ENCODE data around the gene CETN3. TPM values are rescaled to one million over a fixed set of nuclear protein-coding genes. Genes with fewer than 3 reads are reported as not detected.
A peak's percentile ranks its signal among the peaks of the same experiment; 100 is the strongest.

Gene CETN3
- total and polyA plus RNA-seq, 2 of the 13 experiments (the other 11 are each of a cell fraction or from before 2014, with no cell fraction given) = 15.4 to 71.5 TPM

- TF ChIP-seq ZNF383 (CRISPR knock-in tag; IDR thresholded peaks at IDR 0.05; ENCODE audit: borderline replicate concordance) (no peak), ZFX (CRISPR knock-in tag; IDR thresholded peaks at IDR 0.05; ENCODE audit: low read depth) (peak; percentile 89), ZNF619 (CRISPR knock-in tag; IDR thresholded peaks at IDR 0.05) (no peak), ZNF546 (CRISPR knock-in tag; conservative IDR thresholded peaks at IDR 0.05) (no peak), PTBP1 (IDR thresholded peaks at IDR 0.05; ENCODE audit: low read depth, low read length, poor library complexity, severe bottlenecking) (no peak), KLF11 (CRISPR knock-in tag; IDR thresholded peaks at IDR 0.05) (no peak; the same call in 1 of the 2 replicates), ZNF83 (CRISPR knock-in tag; IDR thresholded peaks at IDR 0.05; ENCODE audit: borderline replicate concordance) (no peak), SRSF9 (IDR thresholded peaks at IDR 0.05; ENCODE audit: borderline replicate concordance, insufficient read depth, low read depth, low read length, poor library complexity, severe bottlenecking) (no peak), EP300 (IDR thresholded peaks at IDR 0.05; ENCODE audit: low read depth in 2 of 2, low read length in 2 of 2) (0 out of 4 replicates have a peak, but pooled peaks of 1 of the 2 experiments have one; percentile 14), EP300 (CRISPR knock-in tag; IDR thresholded peaks at IDR 0.05; ENCODE audit: borderline replicate concordance) (0 out of 2 replicates have a peak, but pooled peaks have one; percentile 41), ARHGAP35 (CRISPR knock-in tag; IDR thresholded peaks at IDR 0.05; ENCODE audit: borderline replicate concordance) (peak; percentile 66; the same call in 1 of the 2 replicates), NFATC3 (CRISPR knock-in tag; IDR thresholded peaks at IDR 0.05) (0 out of 2 replicates have a peak, but pooled peaks have one; percentile 28), ZNF343 (CRISPR knock-in tag; IDR thresholded peaks at IDR 0.05) (no peak), MTERF4 (CRISPR knock-in tag; IDR thresholded peaks at IDR 0.05) (0 out of 2 replicates have a peak, but pooled peaks have one; percentile 36), ZNF841 (CRISPR knock-in tag; IDR thresholded peaks at IDR 0.05; ENCODE audit: borderline replicate concordance) (no peak), ZNF501 (CRISPR knock-in tag; IDR thresholded peaks at IDR 0.05) (peak; percentile 80; the same call in 1 of the 2 replicates), ARNTL (CRISPR knock-in tag; IDR thresholded peaks at IDR 0.05) (0 out of 2 replicates have a peak, but pooled peaks have one; percentile 58), NR0B2 (CRISPR knock-in tag; IDR thresholded peaks at IDR 0.05) (no peak; the same call in 1 of the 2 replicates), HNRNPLL (IDR thresholded peaks at IDR 0.05; ENCODE audit: low read depth, low read length, poor library complexity, severe bottlenecking) (peak; percentile 19), ZNF431 (CRISPR knock-in tag; IDR thresholded peaks at IDR 0.05; ENCODE audit: borderline replicate concordance, low read depth) (peak; percentile 47; the same call in 1 of the 2 replicates), BRF2 (CRISPR knock-in tag; IDR thresholded peaks at IDR 0.05) (peak; percentile 70; the same call in 1 of the 2 replicates), NR2C2 (CRISPR knock-in tag; IDR thresholded peaks at IDR 0.05; ENCODE audit: borderline replicate concordance) (0 out of 2 replicates have a peak, but pooled peaks have one; percentile 3), YY1 (IDR thresholded peaks at IDR 0.05; ENCODE audit: insufficient read depth, insufficient replicate concordance, low read depth, low read length) (peak; percentile 92), ZBTB38 (CRISPR knock-in tag; IDR thresholded peaks at IDR 0.05) (0 out of 2 replicates have a peak, but pooled peaks have one; percentile 41), POLR2AphosphoS2 (IDR thresholded peaks at IDR 0.05; ENCODE audit: low read depth, low read length) (no peak; the same call in 1 of the 2 replicates)
Measured at GRCh38 chr5:90409318-90410177, at the start of gene CETN3 (continued).

Measured in HepG2 (cell line).